Measurements from ENCODE around the gene LNPEP. TPM values are rescaled to one million over a fixed set of nuclear protein-coding genes. Genes with fewer than 3 reads are reported as not detected.

LNPEP gene
- total RNA-seq, 1 donor from 2014 or later: 56.8 TPM

- Histone ChIP-seq H3K4me1 (no peaks in the 10 kb centered on the region), H3K36me3 (no peaks in the 10 kb centered on the region), H3K4me3 (no peak overlapping the region), H3K27me3 (ENCODE audit: low read depth) (no peaks in the 10 kb centered on the region), H3K27ac (replicated peaks) (no peak overlapping the region), H3K9me3 (replicated peaks) (peaks cover 4% of the 10 kb centered on the region)
- intact Hi-C loops (cut with micrococcal nuclease): no loop called here
- no peak for DNase-seq
- no peak for TF ChIP-seq CTCF (IDR thresholded peaks at IDR 0.05; ENCODE audit: borderline replicate concordance)
Measured at GRCh38 chr5:97085459-97086181, 149.7 kb downstream of the LNPEP start.

Other genes with a start within 250 kb of the LNPEP start
- gene ERAP1, start 128.1 kb upstream of the LNPEP start, total RNA-seq: 38.4 TPM
- 6.7 TPM for gene ERAP2, start 59.6 kb upstream of the LNPEP start, total RNA-seq
- gene LIX1, start 206.5 kb downstream of the LNPEP start, total RNA-seq: not detected
- gene RIOK2, start 247.2 kb downstream of the LNPEP start, total RNA-seq: 21.1 TPM

All from left ventricle myocardium inferior (tissue), 1 donor.